ELR (cell line): ENCODE data around the gene ZNF439.
A peak's percentile ranks its signal among the peaks of the same experiment; 100 is the strongest.
"Not testable (repeated sequence)": the region's sequence is repeated elsewhere in the genome, so short reads cannot be mapped to it uniquely, and the experiment has no call there.

Experiments
- DNase-seq: peaks from one replicate; pipeline ENCODE4 v3.0.0-alpha.2; 2015; ENCODE audit warnings: low read depth

ZNF439 gene

DNA sequence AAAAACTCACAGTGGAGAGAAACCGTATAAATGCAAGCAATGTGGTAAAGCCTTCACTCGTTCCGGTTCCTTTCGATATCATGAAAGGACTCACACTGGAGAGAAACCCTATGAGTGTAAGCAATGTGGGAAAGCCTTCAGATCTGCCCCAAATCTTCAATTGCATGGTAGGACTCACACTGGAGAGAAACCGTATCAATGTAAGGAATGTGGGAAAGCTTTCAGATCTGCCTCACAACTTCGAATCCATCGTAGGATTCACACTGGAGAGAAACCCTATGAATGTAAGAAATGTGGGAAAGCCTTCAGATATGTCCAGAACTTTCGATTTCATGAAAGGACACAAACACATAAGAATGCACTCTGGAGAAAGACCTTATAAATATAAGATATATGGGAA lies 19.7 kb downstream of the ZNF439 start:
- no peak for DNase-seq

DNA sequence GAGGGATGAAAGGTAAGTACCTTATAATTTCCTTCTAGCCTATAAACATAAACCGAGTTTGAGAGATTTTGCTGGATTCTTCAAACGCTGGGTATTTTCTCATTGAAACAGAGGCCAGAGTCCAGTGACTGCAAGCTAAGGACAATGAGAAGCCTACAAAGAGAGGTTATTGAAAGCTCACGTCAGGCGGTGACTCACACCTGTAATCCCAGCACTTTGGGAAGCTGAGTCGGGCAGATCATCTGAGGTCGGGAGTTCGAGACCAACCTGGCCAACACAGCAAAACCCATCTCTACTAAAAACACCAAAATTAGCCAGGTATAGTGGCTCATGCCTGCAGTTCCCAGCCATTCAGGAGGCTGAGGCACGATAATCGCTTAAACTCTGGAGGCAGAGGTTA lies 24.1 kb downstream of the ZNF439 start:
- no peak for DNase-seq

DNA sequence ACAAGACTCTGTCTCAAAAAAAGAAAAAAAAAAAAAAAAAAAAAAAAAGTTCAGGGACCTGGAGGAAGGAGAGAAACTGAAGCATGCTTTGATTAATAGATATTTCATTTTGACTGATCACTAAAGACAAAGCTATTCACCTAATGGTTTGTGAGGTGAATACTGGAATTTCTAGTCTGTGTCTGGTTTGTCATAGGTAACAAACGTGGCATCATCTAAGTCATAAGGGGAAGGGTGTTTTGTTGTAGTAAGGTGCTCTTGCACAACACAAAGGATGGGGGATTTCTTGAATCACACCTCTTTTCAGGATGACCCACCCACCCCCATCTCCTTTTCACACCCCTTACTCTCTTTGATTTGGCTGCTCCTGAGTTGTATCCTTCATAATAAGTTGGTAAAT lies 25.2 kb downstream of the ZNF439 start:
- DNase-seq: no peak

DNA sequence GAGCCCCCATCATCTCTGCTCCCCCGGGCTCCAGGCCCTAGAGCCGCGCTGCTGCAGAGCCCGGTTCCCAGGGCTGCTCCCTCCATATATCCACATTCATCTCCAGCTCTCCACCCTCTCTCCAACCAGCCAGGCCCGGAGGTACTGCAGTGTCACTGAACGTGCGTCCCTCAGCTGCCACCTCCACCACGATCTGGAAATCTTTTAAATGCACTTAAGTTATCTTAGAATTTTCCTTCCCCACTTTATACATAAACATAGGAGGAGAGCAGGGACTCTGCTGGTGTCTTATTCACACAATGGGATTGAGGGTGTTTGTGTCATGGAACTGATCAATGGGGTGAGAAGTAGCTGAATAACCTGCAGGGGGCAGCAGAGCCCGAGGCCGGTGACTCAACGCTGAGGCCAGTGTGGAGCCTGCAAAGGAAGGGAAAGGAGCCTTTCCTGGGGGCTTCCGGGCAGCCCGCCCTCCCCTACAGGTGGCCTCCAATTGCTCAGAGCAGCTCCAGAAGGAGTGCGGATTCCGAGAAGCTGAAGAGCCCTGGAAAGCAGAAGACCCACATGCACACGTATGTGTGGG lies 31.3 kb downstream of the ZNF439 start:
- peak; percentile 12 for DNase-seq

DNA sequence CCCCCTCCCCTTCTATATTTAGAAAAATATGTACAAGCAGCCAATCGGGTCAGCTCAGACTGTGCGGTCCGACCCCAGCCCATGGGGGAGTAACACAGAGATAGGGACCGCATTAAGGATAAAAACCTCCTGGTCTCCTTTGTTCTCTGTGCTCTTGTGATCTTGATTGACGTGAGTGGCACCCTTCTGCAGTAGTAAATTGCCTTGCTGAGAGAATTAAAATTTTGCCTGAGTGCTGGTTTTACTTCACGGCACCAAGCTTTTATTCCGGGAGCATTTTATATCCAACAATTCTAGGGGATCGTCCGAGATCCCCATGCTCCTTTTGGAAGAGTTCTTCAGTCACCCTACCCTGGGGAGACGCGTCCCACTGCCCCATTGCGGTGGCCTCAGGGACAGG lies 32.1 kb downstream of the ZNF439 start:
- no peak for DNase-seq

DNA sequence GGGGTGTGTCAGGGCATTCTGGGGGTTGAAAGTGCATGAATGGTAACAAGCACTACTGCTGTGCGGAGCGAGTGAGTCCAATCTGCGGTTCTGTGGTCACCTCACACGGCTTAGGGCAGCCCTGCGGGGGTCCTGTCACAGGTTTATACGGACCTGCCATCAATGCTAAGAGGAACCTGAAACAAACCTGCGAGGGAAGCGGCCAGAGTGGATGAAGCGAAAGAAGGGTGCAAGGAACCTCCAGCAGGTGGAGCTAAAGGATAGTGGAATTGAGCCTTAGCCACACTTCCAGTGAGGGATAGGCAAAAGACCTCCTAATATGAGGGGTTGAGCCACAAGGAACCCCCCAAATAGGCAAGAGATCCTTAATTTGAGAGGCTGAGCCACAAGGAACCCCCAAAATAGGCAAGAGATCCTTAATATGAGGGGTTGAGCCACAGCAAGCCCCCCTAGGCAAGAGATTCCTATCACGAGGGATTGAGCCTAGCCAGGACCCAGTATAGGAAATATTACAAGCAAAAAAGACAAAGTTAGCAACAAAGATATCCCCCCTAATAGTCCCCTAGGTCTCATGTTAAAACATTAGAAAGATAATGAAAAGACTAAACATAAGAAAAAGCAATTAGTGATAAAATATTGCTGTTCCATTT lies 32.8 kb downstream of the ZNF439 start:
- DNase-seq: peak; percentile 68

DNA sequence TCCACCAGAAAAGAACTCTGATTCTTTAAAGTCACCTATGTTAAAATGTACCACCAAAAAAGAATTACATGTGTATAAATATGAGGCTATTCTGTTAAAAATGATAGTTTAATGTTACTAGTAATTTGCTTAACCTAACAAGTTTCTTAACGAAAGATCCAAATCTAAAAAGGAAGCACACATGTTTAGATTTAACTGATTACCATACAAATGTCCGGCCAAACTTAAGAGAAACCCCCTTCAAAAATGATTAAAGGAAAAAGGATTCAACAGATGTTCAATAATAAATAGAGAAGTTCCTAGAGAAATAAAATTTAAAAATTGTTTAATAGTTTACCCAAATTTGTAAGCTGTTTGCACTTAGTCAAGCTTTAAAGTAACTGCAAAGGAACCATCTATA lies 34.1 kb downstream of the ZNF439 start:
- no peak for DNase-seq

DNA sequence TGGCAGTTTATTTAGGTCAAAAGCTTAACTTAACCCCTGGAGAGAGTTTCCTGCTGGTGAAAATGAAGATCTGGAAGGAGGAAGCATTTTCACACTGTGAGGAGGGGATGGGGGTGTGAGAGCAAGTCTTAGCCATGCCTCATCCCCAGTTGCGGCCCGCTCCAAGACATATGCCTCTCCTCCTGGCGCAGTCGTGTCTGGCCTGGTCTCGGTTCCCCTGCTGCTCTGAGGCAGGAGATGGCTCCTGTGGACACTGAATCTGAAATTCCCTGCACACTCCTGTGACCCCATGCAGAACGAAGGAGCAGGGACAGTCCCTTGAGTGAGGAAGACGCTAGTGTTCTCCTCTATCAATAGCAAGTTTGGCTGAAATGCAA lies 38.7 kb downstream of the ZNF439 start:
- DNase-seq: peak; percentile 3

DNA sequence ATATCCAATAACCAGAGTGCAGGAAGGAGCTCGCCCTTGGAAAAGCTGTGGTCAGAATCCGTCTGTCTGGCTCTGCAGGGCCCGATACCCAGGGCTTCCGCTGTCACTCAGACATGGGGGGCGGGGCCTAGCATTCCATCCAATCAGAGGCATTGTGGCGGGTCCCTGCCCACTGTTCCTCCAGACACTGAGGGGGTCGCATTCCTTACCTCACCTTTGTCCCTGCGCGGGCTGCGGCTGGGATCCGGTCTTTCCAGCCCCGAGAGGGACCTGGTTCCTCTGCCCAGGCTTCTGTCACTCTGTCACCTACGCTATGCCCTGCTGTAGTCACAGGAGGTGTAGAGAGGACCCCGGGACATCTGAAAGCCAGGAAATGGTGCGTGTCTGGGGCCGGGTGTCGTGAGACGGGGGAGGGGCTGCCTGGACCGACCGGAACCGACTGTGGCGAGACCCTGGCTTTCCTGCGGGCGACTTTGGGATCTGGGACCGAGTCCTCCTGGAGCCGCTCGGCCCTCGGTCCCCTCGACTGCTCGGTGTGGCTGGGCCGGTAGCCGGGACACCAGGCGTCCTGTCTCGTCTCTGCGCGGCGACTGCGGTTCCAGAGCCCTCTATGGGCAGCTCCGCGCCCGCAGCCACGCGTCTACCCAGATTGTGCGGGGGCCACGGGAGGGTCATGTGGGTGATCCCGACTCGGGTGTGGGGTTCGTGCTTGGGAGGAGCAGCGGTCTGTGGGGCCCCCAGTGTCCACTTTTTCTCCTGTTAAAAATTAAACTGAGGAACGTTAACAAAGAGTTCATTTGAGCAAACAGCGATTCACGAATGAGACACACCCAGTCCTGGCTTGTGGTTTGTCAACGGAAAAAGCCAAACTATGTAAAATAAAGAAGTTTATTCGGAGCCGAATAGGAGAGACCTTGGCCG lies 39.3 kb downstream of the ZNF439 start, which contains the start of gene ZNF69:
Gene ZNF69, plus strand, starts transcription at position 172 of the 921 bp plus-strand sequence. Its CDS starts 142 bp downstream, at position 314.
- DNase-seq: peak; percentile 77

DNA sequence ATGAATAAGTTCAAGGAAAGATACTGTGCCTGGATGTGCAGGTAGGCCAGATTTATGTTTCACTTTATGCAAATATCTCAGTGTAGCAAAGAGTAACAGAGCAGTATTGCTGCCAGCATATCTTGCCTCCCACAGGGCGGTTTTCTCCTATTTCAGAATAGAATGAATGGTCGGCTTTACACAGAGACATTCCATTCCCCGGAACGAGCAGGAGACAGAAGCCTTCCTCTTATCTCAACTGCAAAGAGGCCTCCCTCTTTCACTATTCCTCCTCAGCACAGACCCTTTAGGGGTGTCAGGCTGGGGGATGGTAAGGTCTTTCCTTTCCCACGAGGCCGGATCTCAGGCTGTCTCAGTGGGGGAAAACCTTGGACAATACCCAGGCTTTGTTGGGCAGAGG lies 41.4 kb downstream of the ZNF439 start:
- DNase-seq: not testable (repeated sequence)

DNA sequence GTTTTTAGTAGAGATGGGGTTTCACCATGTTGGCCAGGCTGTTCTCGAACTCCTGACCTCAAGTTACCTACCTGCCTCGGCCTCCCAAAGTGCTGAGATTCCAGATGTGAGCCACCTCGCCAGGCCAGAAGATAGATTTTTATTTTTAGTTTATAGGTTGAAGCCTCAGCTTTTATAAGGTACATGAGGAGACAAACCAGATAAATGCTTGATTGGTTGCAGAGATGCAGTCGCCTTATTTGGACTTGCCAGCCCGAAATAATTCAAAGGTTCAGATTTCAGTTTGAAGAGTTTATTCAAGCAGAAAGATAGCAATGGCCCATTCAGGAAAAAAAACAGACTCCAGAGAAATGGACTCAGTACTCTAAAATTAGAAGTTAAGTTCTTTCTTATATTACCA lies 42.1 kb downstream of the ZNF439 start:
- no peak for DNase-seq

DNA sequence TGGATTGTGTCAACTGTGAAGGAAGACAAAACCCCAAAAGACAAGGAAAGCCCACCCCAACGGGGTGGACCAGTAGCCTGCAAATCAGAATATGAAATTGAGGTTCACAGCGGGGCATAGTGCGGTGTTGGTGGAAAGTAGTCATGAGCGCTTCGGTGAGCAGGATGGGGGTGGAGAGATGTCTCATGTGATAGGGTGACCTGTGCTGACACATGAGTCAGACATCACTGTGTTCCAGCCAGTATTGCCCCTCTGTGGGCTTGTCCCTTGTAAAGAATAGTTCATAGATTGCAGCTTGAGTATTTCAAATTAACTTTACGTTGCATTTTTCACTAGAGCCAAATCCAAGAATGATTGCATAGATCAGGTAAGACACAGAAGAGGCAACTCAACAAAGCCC lies 46.3 kb downstream of the ZNF439 start:
- no peak for DNase-seq

DNA sequence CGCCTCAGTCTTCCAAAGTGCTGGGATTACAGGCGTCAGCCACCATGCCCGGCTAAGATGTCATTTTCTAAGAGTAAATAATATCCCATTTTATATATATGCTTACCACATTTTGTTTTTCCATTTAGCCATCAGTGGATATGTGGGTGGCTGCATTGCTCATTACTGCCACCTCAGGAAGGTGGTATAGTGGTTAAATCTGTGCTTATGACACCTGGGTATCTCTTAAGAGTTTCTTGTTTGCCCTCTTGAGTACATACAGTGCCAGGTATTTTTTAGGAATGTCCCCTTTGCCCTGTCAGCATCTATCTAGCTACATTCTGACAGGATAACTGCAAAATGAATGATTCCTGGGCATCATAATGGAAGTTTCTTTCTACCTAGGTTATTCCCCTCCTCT lies 53.7 kb downstream of the ZNF439 start:
- no peak for DNase-seq

DNA sequence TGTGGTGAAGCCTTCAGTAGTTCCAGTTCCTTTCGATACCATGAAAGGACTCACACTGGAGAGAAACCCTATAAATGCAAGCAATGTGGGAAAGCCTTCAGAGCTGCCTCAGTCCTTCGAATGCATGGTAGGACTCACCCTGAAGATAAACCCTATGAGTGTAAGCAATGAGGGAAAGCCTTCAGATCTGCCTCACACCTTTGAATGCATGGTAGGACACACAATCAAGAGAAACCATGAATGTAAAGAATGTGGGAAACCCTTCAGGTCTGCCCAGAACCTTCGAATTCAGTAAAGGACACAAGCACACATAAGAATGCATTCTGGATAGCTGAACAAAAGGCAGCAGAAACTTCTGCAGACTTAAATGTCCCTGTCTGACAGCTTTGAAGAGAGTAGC lies 57.4 kb downstream of the ZNF439 start:
- DNase-seq: no peak

DNA sequence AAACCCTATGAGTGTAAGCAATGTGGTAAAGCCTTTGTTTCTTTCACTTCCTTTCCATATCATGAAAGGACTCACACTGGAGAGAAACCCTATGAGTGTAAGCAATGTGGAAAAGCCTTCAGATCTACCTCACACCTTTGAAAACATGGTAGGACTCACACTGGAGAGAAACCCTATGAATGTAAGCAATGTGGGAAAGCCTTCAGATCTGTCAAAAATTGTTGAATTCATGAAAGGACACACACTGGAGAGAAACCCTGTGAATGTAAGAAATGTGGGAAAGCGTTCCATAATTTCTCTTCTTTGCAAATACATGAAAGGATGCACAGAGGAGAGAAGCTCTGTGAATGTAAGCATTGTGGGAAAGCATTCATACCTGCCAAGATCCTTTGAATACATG lies 63.4 kb downstream of the ZNF439 start:
- not testable (repeated sequence) for DNase-seq

DNA sequence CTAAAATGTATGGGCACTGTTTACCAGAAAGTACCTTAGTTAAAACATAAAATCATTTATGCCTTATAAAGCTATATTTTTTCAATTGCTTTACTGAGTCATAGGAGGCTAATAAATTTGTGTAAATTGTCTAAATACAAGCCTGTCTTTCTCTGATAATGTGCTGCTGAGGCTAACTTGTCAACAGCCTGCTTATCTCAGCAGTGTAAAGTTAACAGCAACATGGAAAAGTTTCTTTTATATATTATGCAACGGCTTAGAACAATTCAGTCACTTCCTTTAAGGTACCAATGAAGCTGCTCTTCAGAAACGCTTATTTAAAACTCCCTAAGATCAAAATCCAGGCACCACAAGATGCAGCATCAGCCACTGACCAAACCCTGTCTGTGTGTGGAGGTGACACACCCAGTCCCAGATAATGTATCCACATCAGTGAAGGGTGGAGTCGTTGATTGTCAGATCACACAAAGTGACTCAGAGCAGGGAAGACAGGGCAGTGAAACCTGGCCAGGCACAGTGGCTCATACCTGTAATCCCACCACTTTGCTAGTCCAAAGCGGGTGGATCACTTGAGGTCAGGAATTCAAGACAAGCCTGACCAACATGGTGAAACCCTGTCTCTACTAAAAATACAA lies 66.0 kb downstream of the ZNF439 start:
- DNase-seq: not testable (repeated sequence)
